GM12878 (cell line): Measurements from ENCODE around the gene DMRTB1. TPM values are rescaled to one million over a fixed set of nuclear protein-coding genes. Genes with fewer than 3 reads are reported as not detected.

ENCODE experiments used
- ATAC-seq: fragments of 200-7000 bp; cut with Tn5 transposase; 3 replicates; pipeline ENCODE4 v1.9.1; 2020; ENCODE audit warnings: mild to moderate bottlenecking, moderate library complexity
- BruUV-seq: library from RNA; stranded (reverse); fragments of 400-500 nt; replicated peaks from 2 replicates; lab custom pipeline; 2021; lab: Mats Ljungman, UMichigan
- CTCF ChIA-PET: fragments of 300-600 bp; sonication (Branson Sonifier 250); formaldehyde crosslinking; extraction: SDS; loops from one replicate; lab custom pipeline; 2021; ENCODE audit warnings: inconsistent platforms; lab: Yijun Ruan, JAX
- POLR2A ChIA-PET: fragments of 350-600 bp; formaldehyde crosslinking; extraction: SDS; loops from one replicate; lab custom pipeline; 2021; ENCODE audit warnings: inconsistent platforms; lab: Charles Lee
- RAD21 ChIA-PET: fragments of 300-600 bp; sonication (Branson Sonifier 250); formaldehyde crosslinking; loops from one replicate; lab custom pipeline; 2023; ENCODE audit warnings: antibody characterized with exemption; ENCODE audit not compliant: unreplicated experiment; lab: Charles Lee
- SMC1A ChIA-PET: fragments of 300-600 bp; sonication (Branson Sonifier 250); formaldehyde crosslinking; loops from one replicate; lab custom pipeline; 2023; ENCODE audit not compliant: unreplicated experiment, uncharacterized antibody; lab: Charles Lee
- DNase-seq: peaks from one replicate; pipeline ENCODE4 v3.0.0-alpha.2; 2011; ENCODE audit warnings: low read depth, low spot score
- FAIRE-seq: peaks from 3 replicates; lab custom pipeline; 2011; peaks lifted over from hg19 to GRCh38; lab: Jason Lieb, UNC
- H2AFZ ChIP-seq: 2 replicates; pipeline ENCODE4 v1.6.0; 2011; ENCODE audit warnings: low read depth, low read length, control low read depth; ENCODE audit not compliant: control insufficient read depth
- H3K27ac ChIP-seq: 2 replicates; pipeline ENCODE4 v1.5.1; 2011; ENCODE audit warnings: control low read depth; ENCODE audit not compliant: control insufficient read depth, insufficient read depth
- H3K27me3 ChIP-seq, 2 experiments: replicated peaks in 1 of 2; 2 replicates each; pipeline versions ENCODE4 v1.6.0 to v1.6.1; 2011; ENCODE audit warnings: low read length in 1 of 2; ENCODE audit not compliant: control insufficient read depth in 2 of 2, insufficient read depth in 2 of 2
- H3K36me3 ChIP-seq, 2 experiments: 2 replicates each; pipeline ENCODE4 v1.5.1; 2011; ENCODE audit warnings: low read length in 1 of 2; ENCODE audit not compliant: control insufficient read depth in 2 of 2, insufficient read depth in 2 of 2
- H3K4me1 ChIP-seq: 2 replicates; pipeline ENCODE4 v1.6.1; 2011; ENCODE audit warnings: mild to moderate bottlenecking, low read length, moderate library complexity, mixed read lengths; ENCODE audit not compliant: control insufficient read depth, insufficient read depth
- H3K4me2 ChIP-seq: 2 replicates; pipeline ENCODE4 v1.6.0; 2011; ENCODE audit warnings: control low read depth; ENCODE audit not compliant: control insufficient read depth, insufficient read depth
- H3K4me3 ChIP-seq: fragments of 200-600 bp; sonication (generic); 2 replicates; pipeline ENCODE4 v1.5.1; 2016
- H3K79me2 ChIP-seq: 2 replicates; pipeline ENCODE4 v1.6.0; 2011; ENCODE audit warnings: low read length; ENCODE audit not compliant: control insufficient read depth, insufficient read depth
- H3K9ac ChIP-seq: 2 replicates; pipeline ENCODE4 v1.8.0; 2011; ENCODE audit warnings: low read length, control low read depth, mixed read lengths; ENCODE audit not compliant: control insufficient read depth, insufficient read depth
- H3K9me3 ChIP-seq: replicated peaks from 3 replicates; pipeline ENCODE4 v1.5.1; 2011; ENCODE audit warnings: mild to moderate bottlenecking, low read length; ENCODE audit not compliant: control insufficient read depth, insufficient read depth
- H4K20me1 ChIP-seq: 2 replicates; pipeline ENCODE4 v1.6.0; 2011; ENCODE audit not compliant: control insufficient read depth, insufficient read depth
- BCL3 ChIP-seq: IDR thresholded peaks from 2 replicates; pipeline ENCODE4 v1.6.1; 2011; ENCODE audit warnings: borderline replicate concordance, low read depth, mild to moderate bottlenecking, moderate library complexity, low read length; ENCODE audit not compliant: insufficient read depth, poor library complexity, severe bottlenecking
- KLF5 ChIP-seq: fragments of 450-650 bp; IDR thresholded peaks from 2 replicates; pipeline ENCODE4 v1.6.1; 2014; ENCODE audit warnings: mild to moderate bottlenecking; ENCODE audit not compliant: partially characterized antibody
- MEF2B ChIP-seq: fragments of 450-650 bp; IDR thresholded peaks from 2 replicates; pipeline ENCODE4 v1.6.1; 2018; ENCODE audit warnings: mild to moderate bottlenecking, moderate library complexity; ENCODE audit not compliant: partially characterized antibody, poor library complexity, severe bottlenecking
- POU2F2 ChIP-seq: IDR thresholded peaks from 3 replicates; pipeline ENCODE4 v1.6.1; 2011; ENCODE audit warnings: low read depth, mild to moderate bottlenecking, low read length, borderline replicate concordance
- ZNF384 ChIP-seq: IDR thresholded peaks from 2 replicates; pipeline ENCODE4 v1.6.1; 2012; ENCODE audit warnings: low read depth, mild to moderate bottlenecking, low read length, improper control_type of control experiment, borderline replicate concordance
- WGBS: methylation state at CpG from one replicate; pipeline ENCODE4 v1.1.6; 2016; ENCODE audit warnings: low lambda C conversion rate; ENCODE audit not compliant: insufficient replicate concordance, insufficient coverage; ENCODE audit errors: missing lambda C conversion rate; 5-methylcytosine and 5-hydroxymethylcytosine counted together
- in situ Hi-C: fragments of 300-500 bp; cut with MboI; formaldehyde crosslinking; loops from 9 replicates; pipeline ENCODE4 v1.14.3; 2018; ENCODE audit warnings: mixed read lengths
- intact Hi-C: fragments of 100-400 bp; cut with micrococcal nuclease; formaldehyde crosslinking; loops from one replicate; pipeline ENCODE4 v1.14.2; 2022; ENCODE audit not compliant: unreplicated experiment
- polyA plus RNA-seq, 11 experiments: library from polyadenylated mRNA; depleted of rRNA in 4 of 11; unstranded in 6 of 11; stranded (reverse) in 5 of 11; fragments of >200 nt; fragmentation: Nextera tagmentation in 4 of 11; fragmentation: Illumina TruSeq in 1 of 11; extraction: Ambion mirVana in 4 of 11; extraction: Trizol in 1 of 11; gene quantifications; 1 replicate in 1 of 11; 2 replicates in 10 of 11; pipeline versions ENCODE4 v1.2.1 to v1.2.3, GENCODE V29; 2011 to 2016; ENCODE audit warnings: inconsistent platforms in 2 of 11, missing spikeins in 2 of 11, low read depth in 1 of 11
- total RNA-seq, 4 experiments: library from RNA; depleted of rRNA in 3 of 4; stranded (reverse); fragments of >200 nt in 3 of 4; fragmentation: Illumina TruSeq in 1 of 4; extraction: Trizol in 1 of 4; gene quantifications; 2 replicates each; pipeline versions ENCODE4 v1.2.1 to v1.2.3, GENCODE V29; 2013 to 2021
- TF ChIP-seq, protein P1 (sequence below): fragments of 450-650 bp; IDR thresholded peaks from 2 replicates; pipeline ENCODE4 v1.6.1; 2017; ENCODE audit warnings: antibody characterized with exemption, mild to moderate bottlenecking, moderate library complexity

DMRTB1 gene
- total and polyA plus RNA-seq, 10 of the 15 experiments (the other 5 are each of a cell fraction or from before 2014, with no cell fraction given) = not detected

- SMC1A ChIA-PET = no interaction called here
- H3K27ac ChIP-seq = no peak overlapping the region
- H3K4me1 ChIP-seq = no peaks in the 10 kb centered on the region; the same call in 1 of the 2 replicates
- H2AFZ ChIP-seq = no peak overlapping the region
- in situ Hi-C loops (no loop called here), intact Hi-C loops (no loop called here)
- RAD21 ChIA-PET = no interaction called here
- FAIRE-seq (no peak), ATAC-seq (no peak), DNase-seq (no peak)
- no peaks in the 10 kb centered on the region for H3K9me3 ChIP-seq
- H3K79me2 ChIP-seq = no peaks in the 10 kb centered on the region
- no TSS peak for BruUV-seq
- CTCF ChIA-PET = interaction anchor here (1.7 kb wide), 1 partner anchor 23 kb away, joined by 5 read pairs; no protein-coding TSS in a partner anchor
- POLR2A ChIA-PET = no interaction called here
- no peak overlapping the region for H3K4me3 ChIP-seq
- no peak overlapping the region for H3K9ac ChIP-seq
- H3K4me2 ChIP-seq = no peak overlapping the region
- H3K36me3 ChIP-seq = no peaks in the 10 kb centered on the region
- H4K20me1 ChIP-seq = no peaks in the 10 kb centered on the region
- TF ChIP-seq MEF2B (peak; percentile 65), KLF5 (no peak)
- TF ChIP-seq, protein P1, sequence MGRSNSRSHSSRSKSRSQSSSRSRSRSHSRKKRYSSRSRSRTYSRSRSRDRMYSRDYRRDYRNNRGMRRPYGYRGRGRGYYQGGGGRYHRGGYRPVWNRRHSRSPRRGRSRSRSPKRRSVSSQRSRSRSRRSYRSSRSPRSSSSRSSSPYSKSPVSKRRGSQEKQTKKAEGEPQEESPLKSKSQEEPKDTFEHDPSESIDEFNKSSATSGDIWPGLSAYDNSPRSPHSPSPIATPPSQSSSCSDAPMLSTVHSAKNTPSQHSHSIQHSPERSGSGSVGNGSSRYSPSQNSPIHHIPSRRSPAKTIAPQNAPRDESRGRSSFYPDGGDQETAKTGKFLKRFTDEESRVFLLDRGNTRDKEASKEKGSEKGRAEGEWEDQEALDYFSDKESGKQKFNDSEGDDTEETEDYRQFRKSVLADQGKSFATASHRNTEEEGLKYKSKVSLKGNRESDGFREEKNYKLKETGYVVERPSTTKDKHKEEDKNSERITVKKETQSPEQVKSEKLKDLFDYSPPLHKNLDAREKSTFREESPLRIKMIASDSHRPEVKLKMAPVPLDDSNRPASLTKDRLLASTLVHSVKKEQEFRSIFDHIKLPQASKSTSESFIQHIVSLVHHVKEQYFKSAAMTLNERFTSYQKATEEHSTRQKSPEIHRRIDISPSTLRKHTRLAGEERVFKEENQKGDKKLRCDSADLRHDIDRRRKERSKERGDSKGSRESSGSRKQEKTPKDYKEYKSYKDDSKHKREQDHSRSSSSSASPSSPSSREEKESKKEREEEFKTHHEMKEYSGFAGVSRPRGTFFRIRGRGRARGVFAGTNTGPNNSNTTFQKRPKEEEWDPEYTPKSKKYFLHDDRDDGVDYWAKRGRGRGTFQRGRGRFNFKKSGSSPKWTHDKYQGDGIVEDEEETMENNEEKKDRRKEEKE = no peak
- no peaks in the 10 kb centered on the region; a peak in 1 of 4 replicates for H3K27me3 ChIP-seq
Observed at GRCh38 chr1:53467391-53467790, 8.2 kb downstream of the DMRTB1 start.

GRCh38 chr1:53468374-53468773 is 9.2 kb downstream of the DMRTB1 start:
- ChIA-PET RAD21 (no interaction called here), POLR2A (no interaction called here), SMC1A (interaction anchor here (1.0 kb wide), 1 partner anchor 107 kb away, joined by 3 read pairs; no protein-coding TSS in a partner anchor), CTCF (interaction anchor here (1.7 to 2.1 kb wide), 2 partner anchors 18 to 24 kb away, joined by 5 read pairs; no protein-coding TSS in a partner anchor)
- intact Hi-C loops = no loop called here
- BruUV-seq = no TSS peak
- Histone ChIP-seq H3K9me3 (no peaks in the 10 kb centered on the region), H4K20me1 (no peaks in the 10 kb centered on the region), H3K4me1 (no peaks in the 10 kb centered on the region; the same call in 1 of the 2 replicates), H3K4me3 (no peak overlapping the region), H3K27me3 (no peaks in the 10 kb centered on the region; a peak in 1 of 4 replicates), H3K36me3 (no peaks in the 10 kb centered on the region), H2AFZ (no peak overlapping the region), H3K27ac (no peak overlapping the region), H3K4me2 (no peak overlapping the region), H3K79me2 (no peaks in the 10 kb centered on the region), H3K9ac (no peak overlapping the region)
- 51% methylated on average over 2 of the region's 2 CpGs for WGBS
- DNase-seq = no peak
- no peak for FAIRE-seq
- in situ Hi-C loops = no loop called here
- TF ChIP-seq POU2F2 (no peak), BCL3 (no peak), ZNF384 (no peak)
- no peak for ATAC-seq
